Stimulated activated CD4-positive, alpha-beta T cell treated with anti-CD3 and anti-CD28 coated beads, Interleukin-2, amount 100 ng/mL, for 4 hours (primary cell): Measurements from ENCODE around the gene GAGE12F.
"Not testable (repeated sequence)": the region's sequence is repeated elsewhere in the genome, so short reads cannot be mapped to it uniquely, and the experiment has no call there.

Experiments
- DNase-seq: peaks from one replicate; pipeline ENCODE4 v3.0.0-alpha.2; 2020; ENCODE audit warnings: low read depth

The GAGE12F gene, protein sequence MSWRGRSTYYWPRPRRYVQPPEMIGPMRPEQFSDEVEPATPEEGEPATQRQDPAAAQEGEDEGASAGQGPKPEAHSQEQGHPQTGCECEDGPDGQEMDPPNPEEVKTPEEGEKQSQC

DNA sequence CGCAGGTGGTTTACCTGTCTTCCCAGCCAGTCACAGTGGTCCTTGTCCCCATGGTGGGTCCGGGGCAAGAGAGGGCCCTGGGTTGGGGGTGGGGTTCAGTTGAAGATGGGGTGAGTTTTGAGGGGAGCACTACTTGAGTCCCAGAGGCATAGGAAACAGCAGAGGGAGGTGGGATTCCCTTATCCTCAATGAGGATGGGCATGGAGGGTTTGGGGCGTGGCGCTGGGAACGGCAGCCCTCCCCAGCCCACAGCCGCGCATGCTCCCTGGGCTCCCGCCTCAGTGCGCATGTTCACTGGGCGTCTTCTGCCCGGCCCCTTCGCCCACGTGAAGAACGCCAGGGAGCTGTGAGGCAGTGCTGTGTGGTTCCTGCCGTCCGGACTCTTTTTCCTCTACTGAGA, at the start of gene GAGE12F:
TSS of gene GAGE12F (plus strand) at position 301 of the 400 bp plus-strand sequence. CDS start 1,155 bp downstream, outside the sequence.
- not testable (repeated sequence) for DNase-seq

DNA sequence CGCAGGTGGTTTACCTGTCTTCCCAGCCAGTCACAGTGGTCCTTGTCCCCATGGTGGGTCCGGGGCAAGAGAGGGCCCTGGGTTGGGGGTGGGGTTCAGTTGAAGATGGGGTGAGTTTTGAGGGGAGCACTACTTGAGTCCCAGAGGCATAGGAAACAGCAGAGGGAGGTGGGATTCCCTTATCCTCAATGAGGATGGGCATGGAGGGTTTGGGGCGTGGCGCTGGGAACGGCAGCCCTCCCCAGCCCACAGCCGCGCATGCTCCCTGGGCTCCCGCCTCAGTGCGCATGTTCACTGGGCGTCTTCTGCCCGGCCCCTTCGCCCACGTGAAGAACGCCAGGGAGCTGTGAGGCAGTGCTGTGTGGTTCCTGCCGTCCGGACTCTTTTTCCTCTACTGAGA, 28.8 kb upstream of the GAGE12F start, which contains the start of gene GAGE12C:
TSS of gene GAGE12C (plus strand) at position 301 of the 400 bp plus-strand sequence. CDS start 1,155 bp downstream, outside the sequence.
- not testable (repeated sequence) for DNase-seq

DNA sequence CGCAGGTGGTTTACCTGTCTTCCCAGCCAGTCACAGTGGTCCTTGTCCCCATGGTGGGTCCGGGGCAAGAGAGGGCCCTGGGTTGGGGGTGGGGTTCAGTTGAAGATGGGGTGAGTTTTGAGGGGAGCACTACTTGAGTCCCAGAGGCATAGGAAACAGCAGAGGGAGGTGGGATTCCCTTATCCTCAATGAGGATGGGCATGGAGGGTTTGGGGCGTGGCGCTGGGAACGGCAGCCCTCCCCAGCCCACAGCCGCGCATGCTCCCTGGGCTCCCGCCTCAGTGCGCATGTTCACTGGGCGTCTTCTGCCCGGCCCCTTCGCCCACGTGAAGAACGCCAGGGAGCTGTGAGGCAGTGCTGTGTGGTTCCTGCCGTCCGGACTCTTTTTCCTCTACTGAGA, 19.2 kb upstream of the GAGE12F start, which contains the start of gene GAGE12D:
TSS of gene GAGE12D (plus strand) at position 301 of the 400 bp plus-strand sequence. CDS start 1,155 bp downstream, outside the sequence.
- DNase-seq, result not testable (repeated sequence)

DNA sequence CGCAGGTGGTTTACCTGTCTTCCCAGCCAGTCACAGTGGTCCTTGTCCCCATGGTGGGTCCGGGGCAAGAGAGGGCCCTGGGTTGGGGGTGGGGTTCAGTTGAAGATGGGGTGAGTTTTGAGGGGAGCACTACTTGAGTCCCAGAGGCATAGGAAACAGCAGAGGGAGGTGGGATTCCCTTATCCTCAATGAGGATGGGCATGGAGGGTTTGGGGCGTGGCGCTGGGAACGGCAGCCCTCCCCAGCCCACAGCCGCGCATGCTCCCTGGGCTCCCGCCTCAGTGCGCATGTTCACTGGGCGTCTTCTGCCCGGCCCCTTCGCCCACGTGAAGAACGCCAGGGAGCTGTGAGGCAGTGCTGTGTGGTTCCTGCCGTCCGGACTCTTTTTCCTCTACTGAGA, 9.7 kb upstream of the GAGE12F start, which contains the start of gene GAGE12E:
TSS of gene GAGE12E (plus strand) at position 301 of the 400 bp plus-strand sequence. CDS start 1,155 bp downstream, outside the sequence.
- DNase-seq, result not testable (repeated sequence)

DNA sequence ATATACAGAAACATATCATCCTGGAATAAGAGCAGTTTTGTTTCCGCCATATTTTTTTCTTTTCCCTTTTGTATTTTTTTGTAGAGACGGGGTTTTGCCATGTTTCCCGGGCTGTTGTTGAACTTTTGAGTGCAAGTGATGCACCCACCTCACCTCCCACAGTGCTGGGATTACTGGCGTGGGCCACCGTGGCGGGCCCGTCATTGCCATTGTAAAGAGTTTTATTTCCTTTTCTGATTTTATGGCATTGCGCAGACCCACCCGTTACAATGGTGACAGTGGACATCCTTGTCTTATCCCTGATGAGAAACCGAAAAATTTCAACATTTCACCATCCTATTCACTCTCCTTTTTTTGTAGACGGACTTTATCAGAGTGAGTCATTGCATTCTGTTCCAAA, 8.1 kb downstream of the GAGE12F start:
- not testable (repeated sequence) for DNase-seq

DNA sequence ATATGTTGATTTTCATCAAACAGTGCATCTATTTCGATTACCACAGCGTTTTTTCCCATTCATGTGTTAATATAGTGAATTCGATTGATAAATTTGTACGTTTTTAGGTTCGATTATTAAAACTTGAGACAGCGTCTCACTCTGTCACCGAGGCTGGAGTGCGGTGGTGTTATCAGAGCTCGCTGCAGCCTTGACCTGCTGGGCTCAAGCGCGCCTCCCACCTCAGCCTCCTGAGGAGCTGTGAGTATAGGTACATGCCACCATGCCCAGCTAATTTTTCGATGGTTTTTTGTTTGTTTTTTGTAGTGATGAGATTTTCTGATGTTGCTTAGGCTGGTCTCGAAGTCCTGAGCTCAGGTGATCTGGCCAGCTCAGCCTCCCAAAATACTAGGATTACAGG, 8.5 kb downstream of the GAGE12F start:
- not testable (repeated sequence) for DNase-seq

DNA sequence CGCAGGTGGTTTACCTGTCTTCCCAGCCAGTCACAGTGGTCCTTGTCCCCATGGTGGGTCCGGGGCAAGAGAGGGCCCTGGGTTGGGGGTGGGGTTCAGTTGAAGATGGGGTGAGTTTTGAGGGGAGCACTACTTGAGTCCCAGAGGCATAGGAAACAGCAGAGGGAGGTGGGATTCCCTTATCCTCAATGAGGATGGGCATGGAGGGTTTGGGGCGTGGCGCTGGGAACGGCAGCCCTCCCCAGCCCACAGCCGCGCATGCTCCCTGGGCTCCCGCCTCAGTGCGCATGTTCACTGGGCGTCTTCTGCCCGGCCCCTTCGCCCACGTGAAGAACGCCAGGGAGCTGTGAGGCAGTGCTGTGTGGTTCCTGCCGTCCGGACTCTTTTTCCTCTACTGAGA, 9.5 kb downstream of the GAGE12F start, which contains the start of gene GAGE12G:
TSS of gene GAGE12G (plus strand) at position 301 of the 400 bp plus-strand sequence. CDS start 1,155 bp downstream, outside the sequence.
- not testable (repeated sequence) for DNase-seq

DNA sequence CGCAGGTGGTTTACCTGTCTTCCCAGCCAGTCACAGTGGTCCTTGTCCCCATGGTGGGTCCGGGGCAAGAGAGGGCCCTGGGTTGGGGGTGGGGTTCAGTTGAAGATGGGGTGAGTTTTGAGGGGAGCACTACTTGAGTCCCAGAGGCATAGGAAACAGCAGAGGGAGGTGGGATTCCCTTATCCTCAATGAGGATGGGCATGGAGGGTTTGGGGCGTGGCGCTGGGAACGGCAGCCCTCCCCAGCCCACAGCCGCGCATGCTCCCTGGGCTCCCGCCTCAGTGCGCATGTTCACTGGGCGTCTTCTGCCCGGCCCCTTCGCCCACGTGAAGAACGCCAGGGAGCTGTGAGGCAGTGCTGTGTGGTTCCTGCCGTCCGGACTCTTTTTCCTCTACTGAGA, 19.0 kb downstream of the GAGE12F start, which contains the start of gene GAGE12H:
TSS of gene GAGE12H (plus strand) at position 301 of the 400 bp plus-strand sequence. CDS start 1,155 bp downstream, outside the sequence.
- DNase-seq, result not testable (repeated sequence)

DNA sequence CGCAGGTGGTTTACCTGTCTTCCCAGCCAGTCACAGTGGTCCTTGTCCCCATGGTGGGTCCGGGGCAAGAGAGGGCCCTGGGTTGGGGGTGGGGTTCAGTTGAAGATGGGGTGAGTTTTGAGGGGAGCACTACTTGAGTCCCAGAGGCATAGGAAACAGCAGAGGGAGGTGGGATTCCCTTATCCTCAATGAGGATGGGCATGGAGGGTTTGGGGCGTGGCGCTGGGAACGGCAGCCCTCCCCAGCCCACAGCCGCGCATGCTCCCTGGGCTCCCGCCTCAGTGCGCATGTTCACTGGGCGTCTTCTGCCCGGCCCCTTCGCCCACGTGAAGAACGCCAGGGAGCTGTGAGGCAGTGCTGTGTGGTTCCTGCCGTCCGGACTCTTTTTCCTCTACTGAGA, 28.6 kb downstream of the GAGE12F start, which contains the start of gene GAGE2A:
TSS of gene GAGE2A (plus strand) at position 301 of the 400 bp plus-strand sequence. CDS start 1,155 bp downstream, outside the sequence.
- DNase-seq, result not testable (repeated sequence)

DNA sequence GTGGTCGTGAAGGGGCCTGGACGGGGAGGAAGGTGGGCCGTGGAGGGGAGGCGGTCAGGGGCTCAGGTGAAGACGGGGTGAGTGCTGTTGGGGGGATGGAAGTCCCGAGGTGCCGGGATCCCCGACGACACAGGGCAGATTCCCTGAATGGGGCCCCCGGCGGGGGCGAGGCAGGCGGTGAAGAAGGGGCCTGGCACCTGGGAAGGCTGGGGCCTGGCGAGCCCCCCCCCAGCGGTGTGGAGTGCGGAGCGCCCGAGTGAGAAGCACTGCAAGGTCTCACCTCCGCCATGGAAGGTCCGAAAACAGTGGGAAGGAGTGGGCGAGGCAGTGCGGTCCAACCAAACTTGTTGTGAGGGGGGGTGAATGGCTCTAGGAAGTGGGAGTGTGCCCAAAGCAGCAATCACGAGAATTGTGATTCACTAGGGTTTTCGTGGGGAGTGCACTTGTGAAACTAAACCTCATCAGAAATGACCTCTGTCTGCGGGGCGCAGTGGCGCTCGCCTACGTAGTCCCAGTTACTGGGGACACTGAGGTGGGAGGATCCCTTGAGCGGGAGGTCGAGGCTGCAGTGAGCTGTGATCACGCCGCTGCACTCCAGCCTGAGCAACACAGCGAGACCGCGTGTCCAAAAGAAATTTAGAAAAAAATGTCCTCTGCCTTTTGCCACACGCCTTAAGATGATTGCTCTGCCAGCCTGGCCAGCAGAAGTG, 29.3 kb downstream of the GAGE12F start:
- DNase-seq, result not testable (repeated sequence)

DNA sequence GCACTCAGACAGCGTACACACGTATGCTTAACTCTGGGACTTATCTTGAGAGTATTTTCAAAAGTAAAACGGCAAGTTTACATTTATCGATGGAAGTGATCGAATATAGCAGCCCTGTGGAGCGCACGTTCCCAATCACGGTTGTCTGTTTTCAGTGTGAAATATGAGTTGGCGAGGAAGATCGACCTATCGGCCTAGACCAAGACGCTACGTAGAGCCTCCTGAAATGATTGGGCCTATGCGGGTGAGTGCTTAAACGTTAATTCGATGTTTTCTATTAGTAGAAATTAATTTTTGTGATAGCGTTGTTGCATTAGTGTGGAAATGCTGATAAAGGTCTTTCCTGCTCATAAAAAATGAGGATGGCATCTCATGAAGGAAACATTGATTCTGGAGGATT, 29.8 kb downstream of the GAGE12F start:
- DNase-seq, result not testable (repeated sequence)

DNA sequence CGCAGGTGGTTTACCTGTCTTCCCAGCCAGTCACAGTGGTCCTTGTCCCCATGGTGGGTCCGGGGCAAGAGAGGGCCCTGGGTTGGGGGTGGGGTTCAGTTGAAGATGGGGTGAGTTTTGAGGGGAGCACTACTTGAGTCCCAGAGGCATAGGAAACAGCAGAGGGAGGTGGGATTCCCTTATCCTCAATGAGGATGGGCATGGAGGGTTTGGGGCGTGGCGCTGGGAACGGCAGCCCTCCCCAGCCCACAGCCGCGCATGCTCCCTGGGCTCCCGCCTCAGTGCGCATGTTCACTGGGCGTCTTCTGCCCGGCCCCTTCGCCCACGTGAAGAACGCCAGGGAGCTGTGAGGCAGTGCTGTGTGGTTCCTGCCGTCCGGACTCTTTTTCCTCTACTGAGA, 38.1 kb downstream of the GAGE12F start, which contains the start of gene GAGE1:
TSS of gene GAGE1 (plus strand) at position 301 of the 400 bp plus-strand sequence. CDS start 1,155 bp downstream, outside the sequence.
- not testable (repeated sequence) for DNase-seq

DNA sequence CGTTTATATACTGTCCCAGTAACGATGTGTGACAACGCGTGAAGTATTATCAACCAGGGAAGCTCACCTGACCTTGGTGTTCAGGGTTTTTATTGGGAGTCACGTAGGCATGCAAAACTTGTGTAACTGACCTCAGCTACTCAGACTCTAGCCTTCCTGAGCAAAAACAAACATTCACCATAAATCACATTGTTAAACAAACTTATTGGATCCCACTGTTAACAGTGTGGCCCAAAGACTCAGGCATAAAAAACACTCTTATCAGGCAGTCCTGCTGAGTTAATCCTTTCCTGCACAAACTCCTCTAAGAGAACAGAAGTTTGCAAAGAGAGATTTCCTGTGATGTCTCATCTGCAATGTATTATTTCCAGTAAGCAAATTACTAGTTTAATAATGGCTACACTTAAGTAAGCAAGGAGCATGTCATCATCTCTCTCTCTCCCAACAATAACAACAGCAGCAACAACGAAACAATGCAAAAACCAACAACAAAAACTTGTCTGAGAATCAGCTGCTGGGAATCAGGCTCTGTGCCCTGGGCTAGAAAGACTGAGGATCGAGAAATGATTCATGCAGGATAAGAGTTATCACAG, 50.2 kb downstream of the GAGE12F start:
- DNase-seq, result no peak
